NCI-H2107 treated with DMSO at 0.1 percent for 48 hours (cell line): ENCODE results near the gene BCL2L1.

Source experiments
- DNase-seq: peaks from one replicate; lab custom pipeline; 2025; ENCODE audit not compliant: unreplicated experiment; lab: John Stamatoyannopoulos, UW

Gene BCL2L1

DNA sequence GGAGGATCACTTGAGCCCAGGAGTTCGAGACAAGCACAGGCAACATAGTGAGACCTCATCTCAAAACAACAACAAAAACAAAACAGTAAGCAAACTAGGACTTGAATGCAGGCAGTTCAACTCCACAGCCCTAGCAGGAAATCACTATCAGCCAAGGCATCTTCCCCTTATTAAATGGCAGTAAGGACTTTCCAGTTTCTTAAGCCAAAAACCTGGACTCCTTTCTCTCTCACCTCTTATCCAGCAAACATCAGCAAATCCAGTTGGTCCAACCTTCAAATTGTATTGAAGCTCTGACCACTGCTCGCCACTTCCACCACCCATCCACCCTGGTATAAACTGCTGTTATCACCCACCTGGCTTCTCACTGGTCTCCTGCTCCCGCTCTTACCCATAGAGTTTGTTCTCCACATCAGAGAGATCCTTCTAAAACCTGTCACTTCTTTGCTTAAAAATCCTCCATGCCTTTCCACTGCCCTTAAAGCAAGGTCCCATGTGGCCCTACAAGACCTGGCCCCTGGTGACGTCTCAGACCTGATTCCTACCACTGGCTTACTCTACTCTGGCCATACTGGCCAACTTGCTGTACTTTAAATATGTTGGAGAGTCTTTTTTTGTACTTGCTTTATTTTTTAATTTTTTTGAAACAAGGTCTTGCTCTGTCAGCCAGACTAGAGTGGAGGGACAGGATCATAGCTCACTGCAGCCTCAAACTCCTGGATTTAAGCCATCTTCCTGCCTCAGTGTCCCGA lies 27.6 kb downstream of the BCL2L1 start:
- DNase-seq: no peak

DNA sequence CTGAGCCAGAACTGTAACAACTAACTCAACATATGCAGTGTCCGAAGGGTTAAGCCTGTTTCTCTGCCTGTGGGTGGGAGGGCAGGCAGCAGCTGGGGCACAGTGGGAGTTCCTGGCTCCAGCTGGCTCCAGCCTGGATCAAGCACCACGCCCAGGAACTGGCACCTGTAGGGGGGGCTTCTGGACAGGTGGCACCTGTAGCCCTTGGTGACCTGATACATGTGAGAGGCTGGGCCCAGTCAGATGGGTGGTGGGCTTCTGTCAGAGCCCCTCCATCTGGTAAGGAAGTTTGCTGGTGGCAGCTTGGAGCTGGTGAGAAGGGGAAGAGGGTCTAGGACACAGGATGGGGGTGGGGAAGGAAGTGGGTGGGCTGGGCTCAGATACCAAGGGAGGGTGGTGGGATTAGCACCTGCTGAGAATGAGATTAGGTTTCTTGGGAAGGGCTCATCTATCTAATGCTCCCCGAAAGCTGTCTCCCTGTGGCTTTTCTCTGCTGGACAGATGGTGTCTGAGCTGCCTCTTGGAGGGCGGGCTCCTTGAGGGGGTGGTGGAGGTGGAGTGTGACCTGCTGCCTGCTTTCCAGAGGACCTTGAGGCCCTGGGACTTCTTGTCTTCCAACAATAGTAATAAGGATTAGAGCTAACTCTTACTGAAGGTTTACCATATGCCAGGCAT lies 28.5 kb downstream of the BCL2L1 start:
- peak; percentile 24 for DNase-seq

GRCh38 chr20:31693402-31693801 lies 29.3 kb downstream of the BCL2L1 start:
- DNase-seq: no peak

GRCh38 chr20:31691646-31692275 lies 30.9 kb downstream of the BCL2L1 start:
- DNase-seq: peak; percentile 28

- no peak for DNase-seq
These were observed 32.5 kb downstream of the BCL2L1 start for GRCh38 chr20:31690124-31690666.

GRCh38 chr20:31689141-31689540 lies 33.5 kb downstream of the BCL2L1 start:
- DNase-seq: no peak

- DNase-seq: no peak
These were observed 34.9 kb downstream of the BCL2L1 start for GRCh38 chr20:31687777-31688176.

GRCh38 chr20:31685853-31686643 lies 36.6 kb downstream of the BCL2L1 start:
- no peak for DNase-seq

- DNase-seq: peak; percentile 55
These were observed 38.3 kb downstream of the BCL2L1 start for GRCh38 chr20:31684153-31685015.

DNA sequence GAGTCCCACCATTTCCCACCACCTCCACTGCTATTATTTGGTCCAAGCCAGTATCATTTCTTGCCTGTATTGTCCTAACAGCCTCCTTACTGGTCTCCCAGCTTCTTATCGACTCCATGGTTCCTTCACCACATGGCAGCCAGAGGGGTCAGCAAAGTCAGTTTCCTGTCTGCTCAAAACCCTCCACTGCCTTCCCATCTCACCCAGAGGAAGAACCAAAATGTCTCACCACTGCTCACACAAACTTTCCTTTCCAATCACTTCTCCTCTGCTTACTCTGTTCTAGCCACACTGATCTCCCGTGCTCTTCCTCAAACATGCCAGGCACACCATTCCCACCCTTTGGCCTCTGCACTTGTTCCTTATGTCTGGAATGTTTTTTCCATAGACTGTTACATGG lies 39.7 kb downstream of the BCL2L1 start:
- no peak for DNase-seq

DNA sequence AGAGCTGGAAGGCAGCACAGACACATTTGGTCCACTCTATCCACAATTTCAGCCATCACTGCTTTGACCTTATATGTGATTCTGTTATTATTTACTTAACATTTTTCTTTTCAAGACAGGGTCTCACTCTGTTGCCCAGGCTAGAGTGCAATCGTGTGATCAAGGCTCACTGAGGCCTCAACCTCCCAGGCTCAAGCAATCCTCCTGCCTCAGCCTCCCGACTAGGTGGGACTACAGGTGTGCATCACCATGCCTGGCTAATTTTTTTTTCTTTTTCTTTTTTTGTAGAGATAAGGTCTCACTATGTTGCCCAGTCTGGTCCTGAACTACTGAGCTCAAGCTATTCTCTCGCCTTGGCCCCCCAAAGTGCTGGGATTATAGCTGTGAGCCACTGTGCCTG lies 40.3 kb downstream of the BCL2L1 start:
- no peak for DNase-seq

- DNase-seq: no peak
These were observed 40.9 kb downstream of the BCL2L1 start for GRCh38 chr20:31681769-31682168.

DNA sequence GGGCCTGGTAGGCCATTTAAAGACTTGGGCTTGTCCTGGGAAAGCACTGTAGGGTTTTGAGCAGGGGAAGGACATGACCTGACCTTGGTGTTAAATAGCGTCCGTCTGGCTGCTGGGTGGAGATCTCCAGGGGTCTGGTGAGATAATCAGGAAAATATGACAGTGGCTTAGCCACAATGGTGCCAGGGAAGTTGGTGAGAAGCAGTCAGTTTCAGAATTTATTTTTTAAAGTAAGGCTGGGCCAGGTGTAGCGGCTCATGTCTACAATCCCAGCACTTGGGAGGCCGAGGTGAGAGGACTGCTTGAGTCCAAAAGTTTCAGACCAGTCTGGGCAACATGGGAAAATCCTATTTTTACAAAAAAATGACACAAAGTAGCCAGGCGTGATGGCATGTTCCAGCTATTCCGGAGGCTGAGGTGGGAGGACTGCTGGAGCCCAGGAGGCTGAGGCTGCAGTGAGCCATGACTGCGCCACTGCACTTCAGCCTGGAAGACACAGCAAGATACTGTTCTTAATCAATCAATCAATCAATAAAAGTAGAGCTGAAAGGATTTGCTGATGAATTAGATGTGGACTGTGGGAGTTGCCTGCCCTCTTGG lies 41.4 kb downstream of the BCL2L1 start:
- no peak for DNase-seq

DNA sequence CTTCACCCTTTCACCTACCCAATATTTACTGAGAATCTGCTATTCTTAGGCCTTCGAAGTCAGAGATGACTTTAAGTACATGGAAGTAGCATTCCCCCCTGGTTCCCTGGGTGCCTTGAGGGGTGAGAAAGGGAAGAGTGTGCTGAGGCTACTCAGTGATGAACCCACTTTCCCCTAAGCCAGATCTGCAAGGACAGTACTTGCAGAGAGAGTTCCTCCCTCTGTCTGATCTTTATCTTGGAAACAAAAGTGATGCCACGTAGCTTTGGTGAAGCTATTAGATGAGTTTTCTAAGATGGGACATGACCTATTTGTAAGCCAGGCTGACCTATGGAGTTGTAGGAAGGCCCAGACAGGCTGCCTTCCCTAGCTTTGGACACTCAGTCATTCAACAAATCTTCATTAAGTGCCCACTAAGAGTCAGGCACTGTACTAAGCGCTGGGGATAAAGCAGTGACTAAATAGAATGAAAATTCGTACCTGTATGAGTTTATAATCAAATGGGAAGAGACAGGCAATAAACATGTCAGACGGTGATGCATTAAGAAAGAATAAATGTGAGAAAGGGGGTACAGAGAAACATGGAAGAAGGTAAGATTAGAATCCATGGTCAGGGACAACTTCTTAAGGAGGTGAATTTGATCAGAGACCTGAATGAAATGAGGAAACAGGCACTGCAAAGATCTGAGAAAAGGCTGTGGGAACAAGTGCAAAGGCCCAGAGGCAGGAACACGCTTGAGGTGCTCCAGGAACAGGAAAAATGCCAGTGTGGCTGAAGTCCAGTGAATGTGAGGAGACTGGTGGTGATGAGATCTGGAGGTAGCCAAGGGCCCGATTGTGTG lies 42.2 kb downstream of the BCL2L1 start:
- no peak for DNase-seq

DNA sequence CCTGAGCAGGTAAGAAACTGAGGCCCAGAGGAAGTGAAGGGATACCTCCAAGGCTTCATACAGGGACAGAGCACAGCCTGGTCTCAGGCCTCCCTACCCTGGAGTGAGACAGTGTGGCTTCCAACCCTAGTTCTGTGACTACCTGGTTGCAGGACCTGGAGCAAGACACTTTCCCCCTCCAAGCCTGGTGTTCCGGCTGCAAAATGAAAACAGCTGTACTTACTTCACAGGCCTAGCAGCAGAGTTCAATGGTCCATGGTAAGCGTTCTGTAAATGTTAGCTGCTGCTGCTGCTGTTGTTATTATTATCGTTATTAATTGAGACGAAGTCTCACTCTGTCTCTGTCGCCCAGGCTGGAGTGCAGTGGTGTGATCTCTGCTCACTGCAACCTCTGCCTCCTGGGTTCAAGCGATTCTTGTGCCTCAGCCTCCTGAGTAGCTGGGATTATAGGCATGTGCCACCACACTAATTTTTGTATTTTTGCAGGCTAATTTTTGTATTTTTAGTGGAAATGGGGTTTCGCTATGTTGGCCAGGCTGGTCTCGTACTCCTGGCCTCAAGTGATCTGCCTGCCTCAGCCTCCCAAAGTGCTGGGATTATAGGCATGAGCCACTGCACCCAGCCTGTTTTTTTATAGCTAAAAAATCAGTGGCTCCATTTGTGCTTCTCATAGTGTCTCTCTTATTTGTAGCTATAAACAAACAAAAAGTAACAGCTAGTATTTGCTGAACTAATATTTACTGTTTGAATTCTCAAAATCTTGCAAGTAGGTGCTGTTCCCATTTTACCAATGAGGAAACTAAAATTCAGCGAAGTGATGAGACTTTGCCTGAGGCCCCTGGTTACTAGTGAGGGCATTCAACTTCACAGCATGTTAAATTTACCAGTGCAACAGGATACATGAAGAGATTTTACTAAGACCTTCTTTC lies 43.0 kb downstream of the BCL2L1 start:
- DNase-seq: no peak

GRCh38 chr20:31678389-31679356 lies 44.0 kb downstream of the BCL2L1 start:
- DNase-seq: no peak
